Stimulated activated naive CD8-positive, alpha-beta T cell treated with anti-CD3 and anti-CD28 coated beads, Interleukin-15, Interleukin-2, amounts not matched to agents 100 ng/mL and 50 ng/mL, for 24 hours (primary cell): ENCODE results near the gene AIMP2.

Experiments
- H3K27ac Mint-ChIP-seq: one replicate; pipeline ENCODE4 v1.8.0; 2021; ENCODE audit warnings: mild to moderate bottlenecking, mixed read lengths
- H3K27me3 Mint-ChIP-seq: one replicate; pipeline ENCODE4 v1.8.0; 2021; ENCODE audit warnings: mixed read lengths
- H3K36me3 Mint-ChIP-seq: one replicate; pipeline ENCODE4 v1.8.0; 2021; ENCODE audit warnings: low read depth, mixed read lengths
- H3K4me1 Mint-ChIP-seq: one replicate; pipeline ENCODE4 v1.8.0; 2021; ENCODE audit warnings: low read depth, mixed read lengths
- H3K4me3 Mint-ChIP-seq: one replicate; pipeline ENCODE4 v1.8.0; 2021; ENCODE audit warnings: mild to moderate bottlenecking, mixed read lengths
- H3K9me3 Mint-ChIP-seq: one replicate; pipeline ENCODE4 v1.8.0; 2021; ENCODE audit warnings: mixed read lengths

The AIMP2 gene

DNA sequence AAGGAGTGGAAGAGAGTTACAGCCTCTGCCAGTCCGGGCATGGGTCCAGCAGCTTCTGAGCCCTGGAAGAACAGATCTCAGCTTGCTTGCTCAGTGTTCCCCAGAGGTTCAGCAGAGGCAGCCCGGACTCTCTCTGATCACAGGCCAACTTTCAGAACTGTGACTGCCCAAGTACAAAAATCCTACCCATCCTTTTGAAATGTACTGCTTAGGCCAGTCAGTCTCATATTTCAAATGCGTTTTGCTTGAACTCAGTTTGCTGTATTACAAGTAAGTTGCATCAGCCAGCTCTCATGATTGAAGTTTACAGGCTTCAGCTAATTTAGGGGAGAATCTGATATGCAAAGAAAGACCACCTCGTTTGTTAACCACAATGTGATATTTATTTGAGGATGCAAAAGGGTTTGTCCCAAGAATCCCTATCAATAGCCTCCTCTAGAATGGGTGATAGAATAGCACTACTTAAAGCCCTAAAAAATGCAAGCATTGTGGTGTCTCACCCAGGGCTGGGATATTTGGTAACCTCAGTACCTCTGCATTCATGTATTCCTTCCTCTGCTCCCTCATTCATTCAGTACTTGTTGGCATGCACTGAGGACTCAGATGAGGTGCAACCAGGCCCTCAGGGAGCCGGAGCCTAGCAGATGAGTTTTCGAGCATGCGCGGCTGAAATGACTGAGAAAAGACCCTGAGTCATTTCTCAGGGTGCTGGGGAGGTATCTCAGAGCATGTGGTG lies 7.0 kb downstream of the AIMP2 start:
- H3K27me3 Mint-ChIP-seq: no peaks in the 10 kb centered on the region
- H3K4me3 Mint-ChIP-seq: no peak overlapping the region
- H3K4me1 Mint-ChIP-seq: peaks cover 21% of the 10 kb centered on the region
- no peaks in the 10 kb centered on the region for H3K9me3 Mint-ChIP-seq
- peaks cover 72% of the 10 kb centered on the region for H3K36me3 Mint-ChIP-seq
- peak overlapping the region; percentile 63 for H3K27ac Mint-ChIP-seq

DNA sequence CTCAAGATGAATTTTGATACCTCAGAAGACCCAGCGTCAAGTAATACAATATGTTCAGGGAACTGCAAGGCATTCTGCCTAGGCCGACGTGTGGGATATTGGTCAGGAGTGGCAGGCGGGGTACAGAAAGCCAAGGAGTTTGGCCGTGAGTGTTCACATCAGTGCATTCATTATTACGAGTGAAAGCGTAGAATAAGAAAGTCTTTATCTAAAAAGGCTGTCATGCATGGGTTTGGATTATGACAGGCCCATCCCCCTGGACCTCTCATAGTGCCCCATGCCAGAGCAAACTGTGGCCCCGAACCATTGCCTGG lies 7.5 kb downstream of the AIMP2 start:
- Mint-ChIP-seq H3K9me3 (no peaks in the 10 kb centered on the region), H3K4me3 (no peak overlapping the region), H3K36me3 (peaks cover 72% of the 10 kb centered on the region), H3K4me1 (peaks cover 16% of the 10 kb centered on the region), H3K27me3 (no peaks in the 10 kb centered on the region), H3K27ac (peak overlapping the region; percentile 45)

DNA sequence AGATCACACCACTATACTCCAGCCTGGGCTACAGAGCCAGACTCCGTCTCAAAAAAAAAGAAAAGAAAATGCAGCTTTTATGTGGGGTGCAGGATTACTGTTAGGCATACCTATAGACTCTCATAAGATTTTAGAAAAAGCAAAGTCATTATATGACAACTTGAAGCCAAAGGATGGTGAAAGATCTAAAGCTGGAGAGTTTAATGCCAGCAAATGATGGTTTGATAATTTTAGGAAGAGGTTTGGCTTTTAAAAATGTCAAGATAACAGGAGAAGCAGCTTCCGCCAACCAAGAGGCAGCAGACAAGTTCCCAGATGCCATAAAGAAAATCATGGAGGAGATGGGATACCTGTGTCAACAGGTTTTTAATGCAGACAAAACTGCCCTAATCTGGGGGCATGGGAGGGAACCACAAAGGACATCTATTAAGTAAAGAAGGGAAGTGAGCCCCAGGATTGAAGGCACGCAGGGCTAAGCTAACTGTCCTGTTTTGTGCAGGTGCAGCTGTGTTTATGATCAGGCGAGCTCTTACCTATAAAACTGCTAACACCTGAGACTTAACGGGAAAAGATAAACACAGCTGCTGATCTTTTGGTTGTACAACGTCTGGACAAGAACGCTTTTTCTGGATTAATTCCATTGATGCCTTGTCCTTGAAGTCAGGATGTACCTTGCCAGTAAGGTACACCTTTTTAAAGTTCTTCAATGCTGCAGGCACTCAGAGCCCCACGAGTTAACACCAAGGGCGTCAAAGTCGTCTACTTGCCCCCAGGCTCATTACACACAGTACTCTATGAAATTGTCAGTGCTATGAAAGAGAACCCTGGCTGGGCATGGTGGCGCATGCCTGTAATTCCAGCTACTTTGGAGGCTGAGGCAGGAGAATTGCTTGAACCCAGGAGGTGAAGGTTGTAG lies 11.6 kb downstream of the AIMP2 start:
- Mint-ChIP-seq H3K27me3 (no peaks in the 10 kb centered on the region), H3K9me3 (no peaks in the 10 kb centered on the region), H3K4me1 (peaks cover 4% of the 10 kb centered on the region), H3K4me3 (no peak overlapping the region), H3K27ac (no peak overlapping the region), H3K36me3 (peaks cover 73% of the 10 kb centered on the region)

DNA sequence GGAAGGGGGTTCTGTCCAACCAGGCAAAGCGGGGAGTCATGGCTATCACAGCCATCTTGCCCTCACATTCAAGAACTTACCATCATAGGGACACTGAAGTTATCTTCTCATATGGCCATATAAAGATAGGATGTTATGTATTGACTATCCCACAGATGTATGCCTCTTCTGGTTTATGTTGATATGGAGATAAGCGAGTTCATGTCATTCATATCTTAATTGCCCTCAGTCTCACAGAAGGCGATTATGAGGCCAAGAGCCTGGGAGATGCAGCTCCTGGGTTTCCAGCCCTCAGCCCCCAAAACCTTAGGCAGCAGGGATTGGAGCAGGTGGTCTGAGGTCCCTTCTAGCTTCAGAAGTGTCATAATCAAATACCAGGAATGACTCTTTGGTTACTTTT lies 13.6 kb downstream of the AIMP2 start:
- no peak overlapping the region for H3K27ac Mint-ChIP-seq
- peaks cover 20% of the 10 kb centered on the region for H3K4me1 Mint-ChIP-seq
- H3K9me3 Mint-ChIP-seq: no peaks in the 10 kb centered on the region
- no peak overlapping the region for H3K4me3 Mint-ChIP-seq
- H3K36me3 Mint-ChIP-seq: peaks cover 80% of the 10 kb centered on the region
- H3K27me3 Mint-ChIP-seq: no peaks in the 10 kb centered on the region

DNA sequence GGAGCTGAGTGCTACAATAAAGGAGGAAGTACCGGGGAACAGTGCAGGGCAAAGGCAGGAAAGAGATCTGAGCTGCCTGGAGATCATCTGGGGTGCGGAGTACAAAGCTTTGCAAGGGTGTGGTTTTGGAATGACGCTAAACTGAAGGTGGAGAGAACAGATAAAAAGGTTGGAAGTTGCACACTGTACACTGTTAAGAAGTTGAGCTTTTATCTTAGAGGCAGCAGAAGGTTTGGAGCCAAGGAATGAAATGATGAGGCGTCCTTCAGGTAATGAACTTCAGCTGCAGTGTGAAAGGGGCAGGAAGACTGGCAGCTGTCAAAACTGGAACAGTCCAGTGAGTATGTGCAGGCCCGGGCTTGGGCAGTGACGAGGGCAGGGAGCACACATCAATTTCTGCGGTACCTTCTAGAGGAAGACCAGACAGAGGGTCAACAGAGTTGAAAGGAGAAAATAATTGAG lies 14.9 kb downstream of the AIMP2 start:
- H3K27me3 Mint-ChIP-seq: no peaks in the 10 kb centered on the region
- H3K27ac Mint-ChIP-seq: peak overlapping the region; percentile 21
- H3K9me3 Mint-ChIP-seq: no peaks in the 10 kb centered on the region
- peaks cover 88% of the 10 kb centered on the region for H3K36me3 Mint-ChIP-seq
- H3K4me3 Mint-ChIP-seq: no peak overlapping the region
- peaks cover 27% of the 10 kb centered on the region for H3K4me1 Mint-ChIP-seq

DNA sequence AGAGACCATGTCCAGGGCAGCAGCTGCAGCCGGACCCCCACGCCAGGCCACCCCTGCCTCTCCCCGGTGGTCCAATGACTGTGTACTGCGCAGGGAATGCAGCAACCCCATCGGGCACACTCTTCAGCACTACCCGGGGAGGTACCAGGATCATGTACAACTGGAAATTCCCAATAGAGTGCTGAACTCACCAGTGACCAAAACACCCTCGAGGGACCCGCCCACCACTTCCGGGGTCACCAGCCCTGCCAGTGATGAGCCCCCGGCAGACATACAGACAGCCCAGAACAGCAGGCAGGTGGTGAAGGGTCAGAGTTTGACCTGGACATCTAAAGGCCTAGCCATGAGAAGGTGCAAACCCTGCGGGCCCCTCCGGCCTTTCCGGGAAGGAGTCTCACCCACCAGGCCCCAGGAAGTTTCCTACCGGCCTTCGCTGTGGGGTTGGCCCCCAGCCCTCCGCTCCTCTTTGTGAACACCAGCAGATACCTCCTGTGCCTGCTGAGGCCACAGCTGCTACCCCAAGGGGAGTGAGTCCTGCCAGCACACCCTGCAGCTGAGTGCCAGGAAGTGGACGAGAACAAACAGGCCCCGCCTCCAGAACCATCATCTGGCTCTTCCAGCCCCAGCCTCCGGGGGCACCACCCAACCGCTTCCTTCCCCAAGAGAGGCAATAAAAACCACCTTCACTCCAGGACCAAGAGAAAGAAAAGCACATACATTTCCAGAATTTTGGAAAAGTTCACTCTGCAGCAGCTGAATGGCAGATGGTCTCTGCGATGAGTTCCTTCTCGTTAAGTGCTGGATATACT lies 17.1 kb downstream of the AIMP2 start:
- H3K9me3 Mint-ChIP-seq: no peaks in the 10 kb centered on the region
- H3K36me3 Mint-ChIP-seq: peaks cover 72% of the 10 kb centered on the region
- peaks cover 27% of the 10 kb centered on the region for H3K4me1 Mint-ChIP-seq
- H3K27me3 Mint-ChIP-seq: no peaks in the 10 kb centered on the region
- peak overlapping the region; percentile 46 for H3K27ac Mint-ChIP-seq
- peak overlapping the region; percentile 2 for H3K4me3 Mint-ChIP-seq

DNA sequence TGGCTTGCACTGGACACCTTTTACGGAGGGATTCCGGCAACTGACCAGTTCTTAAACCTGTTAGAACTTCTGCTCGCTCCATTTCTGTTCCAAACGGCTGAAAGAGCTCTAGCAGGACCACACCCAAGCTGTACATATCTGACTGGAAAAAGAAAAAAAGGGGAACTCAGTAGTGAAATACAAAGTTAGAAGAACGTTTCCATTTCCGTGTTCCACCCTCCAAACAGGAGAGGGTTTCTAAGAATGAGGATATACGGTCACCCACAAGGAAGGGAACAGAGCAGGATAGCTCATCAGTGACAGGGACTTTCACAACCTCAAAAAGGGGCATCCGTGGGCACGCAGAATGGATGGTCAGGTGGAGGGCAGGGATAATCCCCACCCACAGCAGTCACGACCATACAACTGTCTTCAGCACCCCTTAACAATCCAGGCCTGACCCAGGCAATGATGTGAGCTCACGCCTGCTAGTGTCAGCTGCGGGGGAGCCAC lies 17.8 kb downstream of the AIMP2 start:
- peak overlapping the region; percentile 2 for H3K4me3 Mint-ChIP-seq
- no peaks in the 10 kb centered on the region for H3K27me3 Mint-ChIP-seq
- peaks cover 27% of the 10 kb centered on the region for H3K4me1 Mint-ChIP-seq
- peak overlapping the region; percentile 46 for H3K27ac Mint-ChIP-seq
- H3K36me3 Mint-ChIP-seq: peaks cover 71% of the 10 kb centered on the region
- H3K9me3 Mint-ChIP-seq: no peaks in the 10 kb centered on the region

DNA sequence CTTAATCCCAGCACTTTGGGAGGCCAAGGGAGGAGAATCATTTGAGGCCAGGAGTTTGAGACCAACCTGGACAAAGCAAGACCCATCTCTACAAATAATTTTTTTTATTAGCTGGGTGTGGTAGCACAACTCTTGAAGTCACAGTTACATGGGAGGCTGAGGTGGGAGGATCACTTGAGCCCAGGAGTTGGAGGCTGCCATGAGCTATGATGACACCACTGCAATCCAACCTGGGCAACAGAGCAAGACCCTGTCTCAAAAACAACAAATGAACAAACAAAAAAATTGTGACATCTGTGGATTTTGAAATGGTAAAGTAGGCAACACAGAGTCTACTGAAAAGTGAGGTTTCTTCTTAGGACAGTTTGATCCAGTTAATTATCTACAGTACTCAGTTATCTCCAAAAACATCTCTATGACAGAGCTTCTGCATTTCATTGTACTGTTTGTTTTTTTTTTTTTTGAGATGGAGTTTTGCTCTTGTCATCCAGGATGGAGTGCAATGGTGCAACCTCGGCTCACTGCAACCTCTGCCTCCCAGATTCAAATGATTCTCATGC lies 18.8 kb downstream of the AIMP2 start:
- H3K4me3 Mint-ChIP-seq: no peak overlapping the region
- H3K27ac Mint-ChIP-seq: peak overlapping the region; percentile 46
- no peaks in the 10 kb centered on the region for H3K27me3 Mint-ChIP-seq
- H3K36me3 Mint-ChIP-seq: peaks cover 65% of the 10 kb centered on the region
- no peaks in the 10 kb centered on the region for H3K9me3 Mint-ChIP-seq
- H3K4me1 Mint-ChIP-seq: peaks cover 33% of the 10 kb centered on the region

DNA sequence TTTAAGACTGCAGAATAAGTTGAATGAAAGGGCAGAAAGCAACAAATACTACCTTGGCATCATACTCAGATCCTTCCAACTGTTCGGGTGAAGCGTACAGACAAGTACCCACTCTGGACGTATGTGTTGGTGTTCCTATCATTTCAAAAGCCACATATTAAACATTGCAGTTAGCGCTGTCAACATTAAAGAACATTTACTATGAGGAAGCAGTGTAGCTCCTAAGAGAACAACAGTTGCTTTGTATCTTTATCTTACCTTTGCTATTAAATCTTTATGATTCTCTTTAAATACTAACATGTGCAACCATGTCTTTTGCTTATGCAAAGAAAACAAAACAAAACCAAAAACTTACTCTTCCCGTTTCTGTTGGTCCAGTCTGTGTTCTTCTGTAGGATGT lies 19.5 kb downstream of the AIMP2 start:
- no peaks in the 10 kb centered on the region for H3K27me3 Mint-ChIP-seq
- H3K4me3 Mint-ChIP-seq: no peak overlapping the region
- no peak overlapping the region for H3K27ac Mint-ChIP-seq
- H3K4me1 Mint-ChIP-seq: peaks cover 33% of the 10 kb centered on the region
- H3K9me3 Mint-ChIP-seq: no peaks in the 10 kb centered on the region
- H3K36me3 Mint-ChIP-seq: peaks cover 62% of the 10 kb centered on the region

DNA sequence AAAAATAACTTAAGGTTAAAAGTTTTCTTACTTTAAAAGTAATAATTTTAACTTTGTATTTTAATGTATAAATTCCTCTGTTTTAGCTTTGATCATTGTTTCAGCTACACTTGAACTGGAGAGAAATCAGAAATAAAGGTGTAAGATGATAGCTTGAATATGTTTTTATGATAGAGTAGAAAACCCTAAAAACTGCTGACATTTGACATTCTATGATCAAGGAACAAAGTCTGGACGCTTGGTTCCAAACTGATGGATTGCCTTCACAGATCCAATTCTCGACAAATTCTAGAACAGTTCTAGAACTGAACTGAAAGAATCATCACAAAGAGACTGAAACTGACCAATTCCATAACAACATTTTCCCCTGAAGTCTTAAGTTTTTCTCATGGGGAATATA lies 21.9 kb downstream of the AIMP2 start, which contains the start of gene ANKRD61:
Gene ANKRD61 (plus strand): TSS at position 389 of the 400 bp plus-strand sequence. CDS start 0 bp downstream, at position 389.
- H3K27me3 Mint-ChIP-seq: no peaks in the 10 kb centered on the region
- H3K4me3 Mint-ChIP-seq: no peak within 1 kb of the TSS
- peaks cover 32% of the 10 kb centered on the region for H3K4me1 Mint-ChIP-seq
- H3K36me3 Mint-ChIP-seq: peaks cover 67% of the 10 kb centered on the region
- no peaks in the 10 kb centered on the region for H3K9me3 Mint-ChIP-seq
- H3K27ac Mint-ChIP-seq: no peak within 1 kb of the TSS

DNA sequence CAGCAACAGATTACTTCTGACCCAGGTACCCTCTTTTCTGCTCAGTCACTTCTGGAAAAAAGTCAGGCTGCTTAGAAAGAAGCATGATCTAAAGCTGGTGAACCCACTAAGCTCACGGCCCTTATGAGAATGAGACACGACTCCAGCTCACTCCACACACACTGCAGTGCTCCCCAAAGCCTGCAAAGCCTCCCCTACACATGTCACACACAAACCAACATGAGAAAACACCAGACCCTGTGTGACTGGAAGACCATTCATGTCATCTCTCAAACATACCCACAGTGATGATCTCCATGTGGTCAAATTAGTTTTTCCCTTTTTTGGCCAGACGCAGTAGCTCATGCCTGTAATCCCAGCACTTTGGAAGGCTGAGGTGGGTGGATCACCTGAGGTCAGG lies 22.5 kb downstream of the AIMP2 start:
- Mint-ChIP-seq H3K4me1 (peaks cover 26% of the 10 kb centered on the region), H3K27me3 (no peaks in the 10 kb centered on the region), H3K4me3 (no peak overlapping the region), H3K9me3 (no peaks in the 10 kb centered on the region), H3K27ac (no peak overlapping the region), H3K36me3 (peaks cover 67% of the 10 kb centered on the region)

DNA sequence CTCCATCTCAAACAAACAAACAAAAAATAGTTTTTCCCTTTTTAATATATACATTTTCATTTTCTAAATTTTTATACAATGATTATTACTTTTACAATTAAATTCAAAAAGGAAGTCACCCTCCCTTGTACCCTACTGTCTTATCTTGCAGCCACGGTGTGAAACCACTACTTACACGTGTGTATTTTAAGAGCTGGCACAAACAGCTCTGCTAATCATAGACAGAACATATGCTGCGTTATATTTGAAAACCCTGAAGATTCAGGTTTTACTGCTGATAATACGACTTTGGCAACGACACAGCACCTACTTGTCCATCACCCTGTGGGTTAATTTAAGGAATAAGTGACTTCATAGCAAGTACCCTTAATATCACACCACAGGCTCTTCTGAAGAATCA lies 23.1 kb downstream of the AIMP2 start:
- peaks cover 65% of the 10 kb centered on the region for H3K36me3 Mint-ChIP-seq
- H3K27me3 Mint-ChIP-seq: no peaks in the 10 kb centered on the region
- H3K4me1 Mint-ChIP-seq: peaks cover 20% of the 10 kb centered on the region
- H3K4me3 Mint-ChIP-seq: no peak overlapping the region
- H3K9me3 Mint-ChIP-seq: no peaks in the 10 kb centered on the region
- H3K27ac Mint-ChIP-seq: no peak overlapping the region

DNA sequence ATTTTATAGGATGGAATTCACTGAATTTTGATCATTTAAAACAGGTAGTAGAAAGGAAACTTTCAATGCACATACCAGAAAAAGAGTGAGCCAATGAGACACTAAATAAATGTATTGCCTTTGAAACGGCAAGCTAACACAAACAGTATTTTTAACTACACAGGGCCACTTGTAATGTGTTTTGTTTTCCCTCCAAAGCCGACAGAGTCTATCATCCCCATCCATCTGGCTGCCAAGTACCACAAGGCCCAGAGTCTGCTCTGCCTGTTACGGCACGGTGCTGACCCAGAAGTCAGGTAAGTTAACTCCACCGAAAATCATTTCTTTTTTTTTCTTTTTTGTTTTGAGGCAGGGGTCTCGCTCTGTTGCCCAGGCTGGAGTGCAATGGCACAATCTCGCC lies 23.6 kb downstream of the AIMP2 start:
- Mint-ChIP-seq H3K36me3 (peaks cover 63% of the 10 kb centered on the region), H3K27me3 (no peaks in the 10 kb centered on the region), H3K9me3 (no peaks in the 10 kb centered on the region), H3K4me1 (peaks cover 16% of the 10 kb centered on the region), H3K27ac (no peak overlapping the region), H3K4me3 (no peak overlapping the region)

DNA sequence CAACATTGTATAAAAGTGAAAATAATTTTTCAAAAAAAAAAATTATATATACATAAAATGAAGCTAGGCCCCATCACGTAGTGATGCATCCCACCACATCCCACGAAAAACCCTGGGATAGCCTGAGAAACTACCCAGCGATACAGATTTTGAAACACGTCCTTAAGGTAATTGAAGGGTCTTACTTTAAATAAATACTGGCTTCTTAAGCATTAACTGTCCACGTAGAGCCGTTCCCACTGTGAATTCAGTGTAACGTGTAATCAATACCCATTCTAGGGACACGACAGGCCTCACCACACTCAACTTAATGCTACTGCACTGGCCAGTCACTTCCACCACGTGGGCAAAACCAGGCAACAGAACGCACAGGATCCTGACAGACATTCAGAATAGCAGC lies 26.1 kb downstream of the AIMP2 start:
- no peak overlapping the region for H3K27ac Mint-ChIP-seq
- H3K4me1 Mint-ChIP-seq: peaks cover 9% of the 10 kb centered on the region
- no peaks in the 10 kb centered on the region for H3K9me3 Mint-ChIP-seq
- no peaks in the 10 kb centered on the region for H3K27me3 Mint-ChIP-seq
- H3K4me3 Mint-ChIP-seq: no peak overlapping the region
- H3K36me3 Mint-ChIP-seq: peaks cover 59% of the 10 kb centered on the region
